ENCODE measurements around the gene GEMIN5.

GEMIN5 gene

DNA sequence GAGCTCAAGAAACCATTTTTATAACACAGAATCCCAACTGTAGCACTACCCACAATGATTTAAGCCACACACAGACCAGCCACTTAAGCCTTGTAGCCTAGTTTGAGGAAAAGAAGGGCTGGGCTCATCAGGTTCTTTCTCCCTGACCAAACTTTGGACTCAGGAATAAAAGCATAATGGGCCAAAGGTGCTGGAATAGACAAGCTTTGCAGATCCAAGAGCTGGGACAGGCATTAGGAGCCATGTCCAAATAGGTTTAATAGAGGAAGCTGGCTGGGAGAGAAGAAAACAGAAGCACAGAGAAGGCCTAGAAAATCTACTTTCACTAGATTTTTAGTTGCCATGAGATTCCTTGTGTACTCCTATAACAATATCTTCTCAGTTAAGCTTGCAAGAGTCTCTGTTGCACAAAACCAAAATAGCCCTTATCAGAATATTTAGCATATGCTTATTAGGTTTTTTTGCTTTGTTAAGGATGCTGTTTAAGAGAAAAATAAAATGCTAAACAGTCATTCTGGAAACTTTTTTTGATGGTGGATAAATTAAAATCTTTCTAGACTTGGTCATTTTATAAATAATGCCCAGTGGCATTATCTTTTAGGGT lies 41.3 kb downstream of the GEMIN5 start:
- H3K4me3 ChIP-seq (ENCODE audit: low read length): no peak overlapping the region
- TF ChIP-seq, protein P1, sequence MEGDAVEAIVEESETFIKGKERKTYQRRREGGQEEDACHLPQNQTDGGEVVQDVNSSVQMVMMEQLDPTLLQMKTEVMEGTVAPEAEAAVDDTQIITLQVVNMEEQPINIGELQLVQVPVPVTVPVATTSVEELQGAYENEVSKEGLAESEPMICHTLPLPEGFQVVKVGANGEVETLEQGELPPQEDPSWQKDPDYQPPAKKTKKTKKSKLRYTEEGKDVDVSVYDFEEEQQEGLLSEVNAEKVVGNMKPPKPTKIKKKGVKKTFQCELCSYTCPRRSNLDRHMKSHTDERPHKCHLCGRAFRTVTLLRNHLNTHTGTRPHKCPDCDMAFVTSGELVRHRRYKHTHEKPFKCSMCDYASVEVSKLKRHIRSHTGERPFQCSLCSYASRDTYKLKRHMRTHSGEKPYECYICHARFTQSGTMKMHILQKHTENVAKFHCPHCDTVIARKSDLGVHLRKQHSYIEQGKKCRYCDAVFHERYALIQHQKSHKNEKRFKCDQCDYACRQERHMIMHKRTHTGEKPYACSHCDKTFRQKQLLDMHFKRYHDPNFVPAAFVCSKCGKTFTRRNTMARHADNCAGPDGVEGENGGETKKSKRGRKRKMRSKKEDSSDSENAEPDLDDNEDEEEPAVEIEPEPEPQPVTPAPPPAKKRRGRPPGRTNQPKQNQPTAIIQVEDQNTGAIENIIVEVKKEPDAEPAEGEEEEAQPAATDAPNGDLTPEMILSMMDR (conservative IDR thresholded peaks at IDR 0.05; ENCODE audit: low read length): no peak
- DNase-seq (ENCODE audit: low read depth): no peak

DNA sequence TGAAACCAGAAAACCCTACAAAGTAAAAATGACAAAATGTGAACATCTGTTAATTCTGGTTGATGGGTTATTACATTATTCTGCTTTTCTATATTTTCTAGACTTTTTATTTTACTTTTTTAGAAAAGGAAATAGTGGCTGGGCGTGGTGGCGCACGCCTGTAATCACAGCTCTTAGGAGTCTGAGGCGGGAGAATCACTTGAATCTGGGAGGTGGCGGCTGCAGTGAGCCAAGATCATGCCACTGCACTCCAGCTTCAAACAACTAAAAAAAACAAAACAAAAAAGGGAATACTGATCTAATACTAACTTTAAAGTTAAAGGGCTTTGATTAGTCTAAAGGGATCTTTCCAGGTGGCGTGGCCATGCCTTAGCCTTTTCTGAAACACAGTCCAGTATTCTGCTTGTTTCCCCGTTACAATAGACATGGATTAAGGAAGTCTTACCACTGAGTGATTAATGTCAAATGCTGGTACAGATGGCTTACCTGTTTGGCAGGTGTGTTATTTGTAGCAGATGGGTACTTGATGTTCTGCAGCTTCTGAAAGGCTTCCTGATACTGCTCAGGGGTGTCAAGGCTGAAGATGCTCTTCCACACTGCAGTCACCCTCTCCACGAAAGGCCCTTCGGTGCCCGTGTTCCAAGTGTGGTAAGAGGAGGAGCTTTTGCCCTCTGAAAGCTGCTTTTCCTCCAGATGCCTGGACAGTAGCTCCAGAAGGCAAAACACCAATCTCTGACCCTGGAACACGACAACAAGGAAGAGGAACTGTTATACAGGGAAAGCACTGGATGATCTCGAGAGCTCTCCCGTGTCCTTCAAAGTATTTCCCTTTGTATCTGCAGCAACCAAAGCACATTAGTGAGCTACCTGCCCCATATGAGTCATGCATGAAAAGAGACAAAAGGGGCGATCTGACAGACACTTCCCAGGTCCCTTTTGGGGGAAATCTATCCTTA lies 42.1 kb downstream of the GEMIN5 start:
- TF ChIP-seq, protein P1 (conservative IDR thresholded peaks at IDR 0.05; ENCODE audit: low read length): no peak

DNA sequence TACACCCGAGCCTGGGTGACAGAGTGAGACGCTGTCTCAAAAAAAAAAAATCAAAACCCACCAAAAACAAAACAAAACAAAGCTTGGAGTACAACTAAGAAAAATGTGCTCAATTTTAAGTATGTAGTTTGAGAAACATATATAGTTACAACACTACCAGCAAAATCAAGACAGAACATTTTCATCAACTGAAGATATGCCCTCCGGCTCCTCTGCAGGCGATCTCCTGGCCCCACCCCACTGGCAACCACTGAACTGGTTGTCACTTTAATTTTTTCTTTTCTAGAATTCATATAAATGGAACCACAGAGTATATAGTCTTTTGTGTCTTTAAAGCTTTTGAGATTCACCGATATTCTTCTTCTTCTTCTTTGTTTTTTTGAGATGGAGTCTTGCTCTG lies 44.6 kb downstream of the GEMIN5 start:
- no peak for DNase-seq (ENCODE audit: low read depth)
- TF ChIP-seq, protein P1 (conservative IDR thresholded peaks at IDR 0.05; ENCODE audit: low read length): no peak
- H3K4me3 ChIP-seq (ENCODE audit: low read length): no peak overlapping the region

More for the DNA sequence above, 42.1 kb downstream of the GEMIN5 start:
- no peak overlapping the region for H3K4me3 ChIP-seq (ENCODE audit: low read length)
- no peak for DNase-seq (ENCODE audit: low read depth)

DNA sequence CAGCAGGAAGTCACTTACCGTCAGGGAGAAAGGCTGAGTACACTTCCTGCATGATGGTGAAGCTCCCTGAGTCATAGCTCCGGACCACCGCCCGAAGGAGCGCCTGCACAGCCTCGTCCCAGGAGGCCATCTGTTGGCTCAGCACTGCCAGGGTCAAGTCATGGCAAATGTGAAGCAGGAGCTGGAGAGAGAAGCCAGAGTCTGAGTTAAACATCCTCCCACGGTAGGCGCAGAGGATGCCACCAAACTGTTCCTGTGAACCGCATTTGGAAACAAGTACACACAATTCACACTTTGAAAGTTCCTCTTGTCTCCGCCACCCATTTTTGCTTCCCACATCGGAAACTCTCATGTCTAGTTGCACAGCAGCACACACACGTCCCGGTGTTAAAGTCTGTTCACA lies 45.6 kb downstream of the GEMIN5 start:
- TF ChIP-seq, protein P1 (conservative IDR thresholded peaks at IDR 0.05; ENCODE audit: low read length): no peak
- no peak for DNase-seq (ENCODE audit: low read depth)
- H3K4me3 ChIP-seq (ENCODE audit: low read length): no peak overlapping the region

DNA sequence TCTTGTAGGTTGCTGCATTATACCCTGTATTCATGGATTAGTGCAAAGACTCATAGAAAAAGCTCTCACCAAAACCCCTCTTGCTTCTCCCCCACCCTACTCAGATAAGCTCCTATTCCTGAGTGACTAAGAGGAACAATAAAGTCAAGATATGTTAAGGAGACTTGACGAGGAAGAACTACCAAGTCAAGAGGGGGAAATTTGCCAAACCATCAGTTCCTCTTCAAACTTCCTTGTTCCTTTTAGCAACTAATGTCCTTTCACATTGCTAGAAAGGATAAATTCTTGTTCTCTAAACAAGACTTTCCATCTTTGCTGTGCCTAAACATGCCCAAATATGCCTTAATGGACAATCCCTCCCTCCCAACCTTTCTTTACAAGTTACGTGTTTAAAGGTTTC lies 52.6 kb downstream of the GEMIN5 start:
- H3K4me3 ChIP-seq (ENCODE audit: low read length): no peak overlapping the region

DNA sequence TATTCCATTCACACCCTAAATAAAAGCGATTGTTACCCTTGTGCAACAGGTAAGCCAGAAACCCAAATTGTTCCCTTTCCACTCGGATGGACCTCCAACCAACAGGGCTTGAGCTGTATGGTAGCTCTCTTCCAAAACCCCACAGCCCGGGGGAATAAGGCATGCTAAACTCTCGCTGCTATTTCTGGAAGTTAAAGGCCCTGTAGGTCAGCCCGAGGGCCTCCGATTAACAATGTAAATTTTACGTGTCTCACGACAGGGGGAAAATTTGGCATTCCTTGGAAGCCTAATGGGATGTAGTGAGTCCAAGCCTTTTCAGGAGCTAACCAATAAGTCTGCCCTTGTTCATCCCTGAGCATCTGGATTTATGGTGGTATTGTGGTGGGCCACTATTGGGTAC lies 53.6 kb downstream of the GEMIN5 start:
- TF ChIP-seq, protein P1 (conservative IDR thresholded peaks at IDR 0.05; ENCODE audit: low read length): no peak
- no peak overlapping the region for H3K4me3 ChIP-seq (ENCODE audit: low read length)
- DNase-seq (ENCODE audit: low read depth): no peak

More for the DNA sequence above, 52.6 kb downstream of the GEMIN5 start:
- DNase-seq (ENCODE audit: low read depth): no peak
- TF ChIP-seq, protein P1 (conservative IDR thresholded peaks at IDR 0.05; ENCODE audit: low read length): no peak
